ENCODE measurements around the gene S100A10. TPM values are rescaled to one million over a fixed set of nuclear protein-coding genes. Genes with fewer than 3 reads are reported as not detected.

The S100A10 gene
- total RNA-seq, 2 experiments from 2014 or later, result 159 to 170 TPM

DNA sequence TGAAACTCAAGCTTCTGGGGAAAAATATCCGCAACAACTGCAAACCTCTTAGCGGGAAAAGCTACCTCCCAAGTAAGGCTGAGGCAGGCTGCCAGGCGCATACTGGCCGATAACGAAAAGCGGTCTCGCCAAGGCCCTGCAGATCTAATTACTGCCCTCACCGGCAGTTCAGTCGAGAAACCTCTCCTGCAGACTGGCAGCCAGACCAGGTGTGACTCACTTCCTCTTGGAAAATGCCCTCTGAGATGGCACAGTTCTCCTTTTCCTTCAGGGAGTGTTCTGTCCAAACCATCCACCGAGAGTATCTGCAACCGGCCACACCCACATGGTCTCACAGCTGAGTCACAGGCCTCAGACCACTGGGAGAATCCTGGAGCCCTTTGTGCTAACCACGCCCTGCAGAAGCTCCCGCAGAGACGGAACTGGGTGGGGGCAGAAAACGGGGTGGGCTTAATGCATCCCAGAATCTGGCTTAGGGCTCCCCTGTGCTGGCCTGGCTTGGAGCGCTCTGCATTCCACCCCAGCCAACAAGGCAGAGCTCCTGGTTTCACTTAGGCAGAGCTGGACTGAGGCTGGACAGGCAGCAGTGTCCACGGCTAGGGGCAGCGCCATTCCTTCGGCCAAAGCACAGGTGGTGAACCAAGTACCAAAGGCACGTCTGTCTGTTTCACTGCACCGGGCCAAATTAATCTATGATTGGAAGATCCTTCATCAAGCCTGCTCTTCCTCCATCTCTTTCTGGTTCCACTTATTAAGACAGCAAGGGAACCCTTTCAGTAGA is 1.2 kb downstream of the S100A10 start:
- Mint-ChIP-seq H3K27me3 (ENCODE audit: low read depth) (no peaks in the 10 kb centered on the region), H3K36me3 (ENCODE audit: low read depth) (peaks cover 5% of the 10 kb centered on the region), H3K4me1 (ENCODE audit: low read depth) (peaks cover 54% of the 10 kb centered on the region), H3K27ac (peak overlapping the region; percentile 92), H3K4me3 (peak overlapping the region; percentile 94), H3K9me3 (no peaks in the 10 kb centered on the region)
- intact Hi-C loops (cut with micrococcal nuclease), result loop anchor here (1.0 kb wide), 2 partner anchors 8 to 19 kb away; no protein-coding TSS in a partner anchor
- no peak for DNase-seq
- CTCF ChIA-PET, result interaction anchor here (0.5 to 6.1 kb wide), 4 partner anchors 8 to 541 kb away, joined by 3 to 63 read pairs (median 5); no protein-coding TSS in a partner anchor

DNA sequence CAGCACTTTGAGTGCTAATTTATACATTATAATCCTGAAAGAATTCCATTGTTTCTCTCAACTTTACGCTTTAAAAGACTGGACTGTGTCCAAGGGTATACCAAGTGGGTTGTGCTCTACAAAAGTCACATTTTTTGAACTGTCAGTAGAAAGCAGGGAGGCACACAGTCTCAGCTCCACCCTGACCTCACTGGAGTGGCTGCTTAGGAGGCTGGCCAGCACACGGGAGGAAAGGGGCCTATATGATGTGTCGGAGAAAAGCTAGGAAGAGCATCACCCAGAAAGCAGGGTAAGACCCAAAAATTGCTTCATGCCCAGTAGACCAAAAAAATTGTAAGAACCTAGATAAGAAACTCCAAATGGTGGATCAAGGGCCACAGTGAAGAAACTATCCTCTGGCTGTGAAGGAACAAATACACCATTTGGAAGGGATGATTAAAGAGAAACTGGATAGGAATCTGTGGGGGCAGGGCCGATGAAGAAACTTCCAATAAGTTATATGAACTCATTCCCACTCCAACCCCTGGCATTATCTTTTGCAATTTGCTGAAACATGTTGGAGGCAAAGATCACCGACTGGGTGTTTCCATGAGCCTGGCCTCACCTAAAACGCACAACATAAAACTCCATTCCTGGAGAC is 1.9 kb downstream of the S100A10 start:
- no peaks in the 10 kb centered on the region for H3K9me3 Mint-ChIP-seq
- peak overlapping the region; percentile 94 for H3K4me3 Mint-ChIP-seq
- intact Hi-C loops (cut with micrococcal nuclease), result no loop called here
- no peaks in the 10 kb centered on the region for H3K27me3 Mint-ChIP-seq (ENCODE audit: low read depth)
- peaks cover 54% of the 10 kb centered on the region for H3K4me1 Mint-ChIP-seq (ENCODE audit: low read depth)
- DNase-seq, result no peak
- CTCF ChIA-PET, result interaction anchor here (0.7 to 6.1 kb wide), 4 partner anchors 9 to 23 kb away, joined by 3 to 63 read pairs (median 4); no protein-coding TSS in a partner anchor
- no peak overlapping the region for H3K27ac Mint-ChIP-seq
- peaks cover 5% of the 10 kb centered on the region for H3K36me3 Mint-ChIP-seq (ENCODE audit: low read depth)

DNA sequence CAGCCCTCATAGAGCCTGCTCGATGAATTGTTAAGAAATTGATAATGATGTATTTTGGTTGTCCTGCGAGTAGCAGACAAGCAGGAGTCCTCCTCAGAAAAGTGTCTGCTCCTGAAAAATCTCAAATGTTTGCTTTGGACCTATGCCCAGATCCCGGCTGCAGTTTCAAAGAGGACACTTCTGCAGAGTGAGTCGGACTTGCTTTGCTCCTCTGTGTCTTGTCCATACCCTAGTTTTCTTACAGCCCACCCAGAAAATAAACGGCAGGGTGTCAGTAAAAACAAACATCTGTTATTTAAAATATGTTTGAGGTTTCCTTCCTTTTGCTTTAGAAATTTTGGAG is 2.8 kb downstream of the S100A10 start:
- CTCF ChIA-PET, result interaction anchor here (1.2 to 6.1 kb wide), 4 partner anchors 10 to 22 kb away, joined by 6 to 63 read pairs (median 12); no protein-coding TSS in a partner anchor
- Mint-ChIP-seq H3K36me3 (ENCODE audit: low read depth) (peaks cover 12% of the 10 kb centered on the region), H3K27me3 (ENCODE audit: low read depth) (no peaks in the 10 kb centered on the region), H3K27ac (no peak overlapping the region), H3K9me3 (no peaks in the 10 kb centered on the region), H3K4me3 (no peak overlapping the region), H3K4me1 (ENCODE audit: low read depth) (peaks cover 59% of the 10 kb centered on the region)
- no peak for DNase-seq
- intact Hi-C loops (cut with micrococcal nuclease), result no loop called here

DNA sequence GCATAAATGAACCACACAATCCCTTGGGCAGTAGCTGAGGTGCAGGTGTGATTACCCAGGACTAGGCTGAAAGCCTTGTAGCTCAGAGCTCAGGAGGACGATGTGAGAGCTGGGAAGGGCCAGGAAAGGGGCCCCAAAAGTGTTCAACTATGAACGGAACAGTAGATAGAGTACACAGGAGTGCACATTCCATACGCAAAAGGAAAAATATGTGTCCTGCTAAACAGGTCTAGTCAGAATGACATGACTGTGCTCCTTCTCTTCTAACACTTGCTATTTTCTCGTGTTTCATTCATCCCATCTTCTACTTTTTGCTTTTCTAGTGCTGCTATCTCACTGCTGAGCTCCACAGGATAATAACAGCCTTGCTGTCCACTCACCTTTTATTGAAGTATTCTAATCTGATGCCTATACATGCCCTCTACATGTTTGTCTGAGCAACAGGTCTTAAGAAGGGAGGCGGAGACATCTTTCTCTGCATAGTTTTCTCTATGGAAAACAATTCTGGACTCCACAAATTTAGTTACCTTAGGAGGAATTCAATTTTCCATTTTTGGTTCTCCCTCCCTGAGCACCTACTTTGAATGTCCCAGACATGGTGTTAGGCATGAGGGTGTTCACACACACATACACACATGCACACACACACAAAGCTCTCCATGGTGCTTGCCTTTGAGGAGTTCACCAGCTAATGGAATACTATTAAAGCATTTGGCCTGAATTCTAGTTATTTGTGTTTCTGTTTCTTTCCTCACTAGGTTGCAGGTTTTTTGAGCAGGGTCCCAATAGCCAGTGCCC is 3.4 kb downstream of the S100A10 start:
- H3K27me3 Mint-ChIP-seq (ENCODE audit: low read depth), result no peaks in the 10 kb centered on the region
- no peak overlapping the region for H3K4me3 Mint-ChIP-seq
- H3K27ac Mint-ChIP-seq, result no peak overlapping the region
- no peak for DNase-seq
- CTCF ChIA-PET, result interaction anchor here (1.1 to 3.2 kb wide), 4 partner anchors 11 to 55 kb away, joined by 3 to 18 read pairs (median 7); no protein-coding TSS in a partner anchor
- intact Hi-C loops (cut with micrococcal nuclease), result no loop called here
- no peaks in the 10 kb centered on the region for H3K9me3 Mint-ChIP-seq
- H3K4me1 Mint-ChIP-seq (ENCODE audit: low read depth), result peaks cover 63% of the 10 kb centered on the region
- H3K36me3 Mint-ChIP-seq (ENCODE audit: low read depth), result peaks cover 16% of the 10 kb centered on the region

DNA sequence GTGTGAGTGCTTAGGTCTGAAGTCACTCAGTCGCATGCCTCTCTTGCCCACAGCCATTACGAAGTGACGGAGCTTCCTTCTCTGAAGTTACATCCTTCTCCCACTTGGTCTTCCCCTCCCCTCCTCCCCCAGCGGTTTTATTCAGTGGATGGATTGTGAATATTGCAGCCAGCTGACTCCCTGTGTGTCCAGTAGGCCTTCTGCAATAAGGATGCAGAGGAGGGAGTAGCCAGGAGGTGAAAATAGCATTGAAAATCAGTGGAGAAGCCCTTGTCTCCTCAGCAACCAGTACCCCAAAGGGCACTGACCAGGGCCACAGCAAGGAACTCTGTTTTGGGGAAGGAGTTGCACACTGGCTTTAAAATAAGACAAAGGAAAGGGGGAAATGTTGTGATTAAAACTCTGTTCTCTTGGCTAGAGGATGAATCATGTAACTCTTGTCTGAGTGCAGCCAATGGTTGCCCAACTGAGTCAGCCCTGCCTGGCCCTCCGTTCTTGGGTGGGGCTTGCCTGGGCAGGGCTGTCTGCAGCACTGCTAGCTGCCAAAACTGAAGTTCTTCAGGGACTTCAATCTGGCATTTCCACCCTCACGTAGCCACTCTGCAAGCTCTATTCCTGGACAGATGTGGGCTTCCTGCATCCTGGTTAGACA is 4.3 kb downstream of the S100A10 start:
- intact Hi-C loops (cut with micrococcal nuclease), result loop anchor here (10.0 kb wide), 1 partner anchor 375 kb away; the partner anchor contains the start of gene SNX27
- CTCF ChIA-PET, result interaction anchor here (1.1 to 3.2 kb wide), 4 partner anchors 12 to 54 kb away, joined by 3 to 18 read pairs (median 7); no protein-coding TSS in a partner anchor

DNA sequence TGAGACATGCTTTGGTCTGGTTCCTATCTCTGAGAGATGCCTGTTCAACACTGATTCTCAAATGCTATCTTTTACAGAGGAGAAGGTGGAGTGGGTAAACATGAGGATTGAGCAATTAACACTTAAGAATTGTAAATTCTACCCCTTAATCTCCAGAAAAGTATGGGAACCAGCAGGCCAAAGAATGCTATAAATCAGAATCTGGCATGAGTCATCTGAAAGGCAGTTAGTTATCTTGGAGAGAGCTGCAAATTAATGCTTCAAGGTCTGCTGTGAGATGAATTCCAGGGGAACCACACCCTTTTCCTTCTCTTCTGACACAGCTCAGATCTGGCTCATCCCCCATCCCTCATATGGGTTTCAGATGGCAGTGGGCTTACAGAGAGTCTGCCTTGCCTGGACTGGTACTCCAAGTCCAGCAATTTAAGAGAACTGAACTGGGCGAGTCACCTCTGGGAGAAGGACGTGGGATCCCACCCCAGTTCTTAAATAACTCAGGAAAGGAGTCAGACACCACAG is 5.2 kb downstream of the S100A10 start:
- DNase-seq, result no peak
- H3K4me3 Mint-ChIP-seq, result no peak overlapping the region
- no peaks in the 10 kb centered on the region for H3K9me3 Mint-ChIP-seq
- H3K4me1 Mint-ChIP-seq (ENCODE audit: low read depth), result peaks cover 76% of the 10 kb centered on the region
- intact Hi-C loops (cut with micrococcal nuclease), result loop anchor here (10.0 kb wide), 1 partner anchor 374 kb away; the partner anchor contains the start of gene SNX27
- H3K27me3 Mint-ChIP-seq (ENCODE audit: low read depth), result no peaks in the 10 kb centered on the region
- peaks cover 21% of the 10 kb centered on the region for H3K36me3 Mint-ChIP-seq (ENCODE audit: low read depth)
- CTCF ChIA-PET, result interaction anchor here (0.6 to 3.2 kb wide), 7 partner anchors 8 to 46 kb away, joined by 3 to 18 read pairs (median 3); no protein-coding TSS in a partner anchor
- H3K27ac Mint-ChIP-seq, result no peak overlapping the region

More for the DNA sequence above, 4.3 kb downstream of the S100A10 start:
- DNase-seq, result peak; percentile 75
- H3K27me3 Mint-ChIP-seq (ENCODE audit: low read depth), result no peaks in the 10 kb centered on the region
- H3K27ac Mint-ChIP-seq, result no peak overlapping the region
- no peak overlapping the region for H3K4me3 Mint-ChIP-seq
- peaks cover 67% of the 10 kb centered on the region for H3K4me1 Mint-ChIP-seq (ENCODE audit: low read depth)
- peaks cover 19% of the 10 kb centered on the region for H3K36me3 Mint-ChIP-seq (ENCODE audit: low read depth)
- H3K9me3 Mint-ChIP-seq, result no peaks in the 10 kb centered on the region

DNA sequence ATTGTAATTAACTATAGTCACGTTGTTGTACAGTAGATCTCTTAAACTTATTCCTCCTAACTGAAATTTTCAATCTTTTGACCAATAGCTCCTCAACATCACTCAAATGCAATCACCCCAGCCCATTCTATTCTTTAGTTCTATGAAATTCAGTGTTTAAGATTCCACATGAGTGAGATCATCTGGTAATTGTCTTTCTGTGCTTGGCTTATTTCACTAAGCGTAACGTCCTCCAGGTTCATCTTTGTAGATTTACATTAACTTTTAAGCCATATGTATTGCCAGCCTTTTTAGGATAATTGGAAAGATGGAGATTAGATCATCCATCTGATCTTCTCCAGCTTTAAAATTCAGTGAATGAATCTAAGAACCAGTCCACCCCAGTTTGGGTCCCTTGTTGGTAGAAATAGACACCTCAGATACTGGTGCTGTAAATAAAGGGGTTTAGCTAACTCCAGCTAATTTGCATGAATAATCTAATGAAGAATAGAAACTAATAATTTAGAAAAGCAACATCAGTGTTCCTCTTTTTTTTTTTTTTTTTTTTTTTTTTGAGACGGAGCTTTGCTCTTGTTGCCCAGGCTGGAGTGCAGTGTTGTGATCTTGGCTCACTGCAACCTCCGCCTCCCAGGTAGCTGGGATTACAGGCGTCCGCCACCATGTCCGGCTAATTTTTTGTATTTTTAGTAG is 7.0 kb downstream of the S100A10 start:
- DNase-seq, result no peak
- H3K9me3 Mint-ChIP-seq, result no peaks in the 10 kb centered on the region

DNA sequence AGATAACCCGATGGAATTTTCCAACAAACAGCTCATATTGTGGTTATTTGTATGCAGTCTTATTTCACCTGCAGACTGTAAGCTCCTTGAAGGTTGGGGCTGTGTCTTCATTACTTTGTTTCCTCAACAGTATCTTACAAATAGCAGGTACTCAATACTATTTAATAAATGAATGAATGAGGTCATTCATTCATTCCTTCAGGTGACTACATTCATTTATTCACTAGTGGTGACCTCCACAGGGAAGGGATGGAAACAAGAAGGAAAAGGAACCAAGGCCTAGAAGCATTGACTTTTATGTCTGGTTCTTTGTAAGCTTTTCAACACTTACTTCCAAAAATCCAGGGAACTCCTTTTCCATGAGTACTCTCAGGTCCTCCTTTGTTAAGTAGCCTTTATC is 7.9 kb downstream of the S100A10 start:
- Mint-ChIP-seq H3K27me3 (ENCODE audit: low read depth) (no peaks in the 10 kb centered on the region), H3K36me3 (ENCODE audit: low read depth) (peaks cover 37% of the 10 kb centered on the region), H3K4me1 (ENCODE audit: low read depth) (peaks cover 57% of the 10 kb centered on the region), H3K27ac (peak overlapping the region; percentile 6), H3K4me3 (no peak overlapping the region), H3K9me3 (no peaks in the 10 kb centered on the region)
- intact Hi-C loops (cut with micrococcal nuclease), result loop anchor here (2.0 to 10.0 kb wide), 3 partner anchors 17 to 371 kb away; partner anchors contain the start of gene SNX27
- CTCF ChIA-PET, result interaction anchor here (1.2 to 5.0 kb wide), 5 partner anchors 10 to 32 kb away, joined by 3 to 52 read pairs (median 5); no protein-coding TSS in a partner anchor
- DNase-seq, result no peak

More for the DNA sequence above, 7.0 kb downstream of the S100A10 start:
- CTCF ChIA-PET, result interaction anchor here (1.2 to 5.0 kb wide), 4 partner anchors 10 to 31 kb away, joined by 3 to 52 read pairs (median 5); no protein-coding TSS in a partner anchor
- H3K27ac Mint-ChIP-seq, result no peak overlapping the region
- no peaks in the 10 kb centered on the region for H3K27me3 Mint-ChIP-seq (ENCODE audit: low read depth)
- peaks cover 30% of the 10 kb centered on the region for H3K36me3 Mint-ChIP-seq (ENCODE audit: low read depth)
- intact Hi-C loops (cut with micrococcal nuclease), result loop anchor here (10.0 kb wide), 1 partner anchor 372 kb away; the partner anchor contains the start of gene SNX27
- peaks cover 62% of the 10 kb centered on the region for H3K4me1 Mint-ChIP-seq (ENCODE audit: low read depth)
- no peak overlapping the region for H3K4me3 Mint-ChIP-seq

DNA sequence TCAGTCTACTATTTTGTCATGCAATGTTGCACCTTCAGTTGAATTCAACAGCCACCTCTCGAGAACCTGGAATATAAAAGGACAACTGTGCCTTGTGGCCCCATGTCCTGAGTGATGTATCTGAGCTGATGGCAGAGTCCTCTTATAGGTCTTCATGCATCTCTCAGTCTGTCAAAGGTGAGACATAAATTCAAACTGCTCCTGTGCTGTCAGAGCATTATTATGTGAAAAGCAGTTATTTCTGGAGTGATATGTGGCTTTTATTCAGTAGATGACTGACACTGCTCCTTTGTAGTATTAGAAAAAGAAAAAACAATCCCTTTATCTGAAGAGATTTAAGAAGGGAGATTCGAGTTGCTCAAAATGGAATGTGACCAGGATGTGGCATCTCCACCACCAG is 8.4 kb downstream of the S100A10 start:
- CTCF ChIA-PET, result interaction anchor here (1.2 to 5.0 kb wide), 6 partner anchors 9 to 33 kb away, joined by 3 to 52 read pairs (median 4); no protein-coding TSS in a partner anchor
- DNase-seq, result peak; percentile 48
- intact Hi-C loops (cut with micrococcal nuclease), result loop anchor here (2.0 to 10.0 kb wide), 3 partner anchors 16 to 370 kb away; partner anchors contain the start of gene SNX27
- Mint-ChIP-seq H3K4me3 (no peak overlapping the region), H3K4me1 (ENCODE audit: low read depth) (peaks cover 55% of the 10 kb centered on the region), H3K27me3 (ENCODE audit: low read depth) (no peaks in the 10 kb centered on the region), H3K9me3 (no peaks in the 10 kb centered on the region), H3K27ac (peak overlapping the region; percentile 84), H3K36me3 (ENCODE audit: low read depth) (peaks cover 40% of the 10 kb centered on the region)

DNA sequence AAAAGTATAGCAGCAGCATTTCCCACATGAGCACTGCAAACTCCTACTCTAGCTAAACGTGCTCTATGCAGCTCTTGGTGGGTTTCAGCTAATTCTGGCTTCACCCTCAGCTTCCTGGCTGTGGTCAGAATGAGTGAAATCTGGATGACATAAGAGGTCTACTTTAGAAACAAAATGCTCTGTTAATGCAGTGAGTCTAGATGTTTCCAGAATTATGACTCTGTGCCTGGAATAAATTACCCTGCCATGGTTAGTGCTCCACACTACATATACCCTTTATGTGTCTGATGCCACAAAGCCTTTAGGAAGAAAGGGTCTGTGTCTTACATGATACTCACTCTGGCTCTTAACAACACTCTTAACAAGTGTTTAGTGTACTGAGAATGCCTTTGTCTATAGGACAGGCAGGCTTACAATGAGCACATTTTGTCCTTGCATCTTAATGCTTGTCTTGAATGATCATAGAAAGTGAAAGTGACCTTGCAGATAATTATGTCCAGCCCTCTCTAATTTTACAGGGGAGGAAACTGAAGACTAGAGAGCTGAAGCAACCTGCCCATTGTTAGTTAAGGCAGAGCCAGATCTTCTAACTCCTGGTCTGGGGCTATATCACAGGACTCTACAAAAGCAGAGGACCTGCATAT is 9.2 kb downstream of the S100A10 start:
- H3K4me1 Mint-ChIP-seq (ENCODE audit: low read depth), result peaks cover 48% of the 10 kb centered on the region
- CTCF ChIA-PET, result interaction anchor here (0.6 to 5.0 kb wide), 5 partner anchors 10 to 40 kb away, joined by 3 to 52 read pairs (median 4); no protein-coding TSS in a partner anchor
- intact Hi-C loops (cut with micrococcal nuclease), result loop anchor here (1.0 to 10.0 kb wide), 6 partner anchors 9 to 370 kb away; partner anchors contain the start of genes S100A10 and SNX27
- H3K27ac Mint-ChIP-seq, result peak overlapping the region; percentile 84
- no peaks in the 10 kb centered on the region for H3K9me3 Mint-ChIP-seq
- peak overlapping the region; percentile 22 for H3K4me3 Mint-ChIP-seq
- peaks cover 40% of the 10 kb centered on the region for H3K36me3 Mint-ChIP-seq (ENCODE audit: low read depth)
- H3K27me3 Mint-ChIP-seq (ENCODE audit: low read depth), result no peaks in the 10 kb centered on the region
- DNase-seq, result peak; percentile 68
